Rectal smooth muscle tissue (tissue), 1 donor: ENCODE data around the gene MPP3.

ENCODE experiments used
- H3K27ac ChIP-seq: one replicate; pipeline ENCODE4 v1.7.0; 2013; ENCODE audit warnings: low read depth, low read length, inconsistent platforms
- H3K27me3 ChIP-seq: one replicate; pipeline ENCODE4 v1.7.0; 2013; ENCODE audit warnings: low read length; ENCODE audit not compliant: control insufficient read depth, insufficient read depth
- H3K36me3 ChIP-seq: one replicate; pipeline ENCODE4 v1.7.0; 2013; ENCODE audit warnings: low read length; ENCODE audit not compliant: control insufficient read depth, insufficient read depth
- H3K4me1 ChIP-seq: one replicate; pipeline ENCODE4 v1.7.0; 2013; ENCODE audit warnings: low read length; ENCODE audit not compliant: control insufficient read depth, insufficient read depth
- H3K4me3 ChIP-seq: one replicate; pipeline ENCODE4 v1.7.0; 2013; ENCODE audit warnings: low read length
- H3K9ac ChIP-seq: one replicate; pipeline ENCODE4 v1.7.0; 2013; ENCODE audit warnings: low read length

Gene MPP3

GRCh38 chr17:43840814-43841213 lies 7.9 kb upstream of the MPP3 start:
- H3K9ac ChIP-seq, result no peak overlapping the region
- H3K36me3 ChIP-seq, result no peaks in the 10 kb centered on the region
- no peak overlapping the region for H3K4me3 ChIP-seq
- no peaks in the 10 kb centered on the region for H3K27me3 ChIP-seq
- H3K27ac ChIP-seq, result no peak overlapping the region
- no peaks in the 10 kb centered on the region for H3K4me1 ChIP-seq

GRCh38 chr17:43839670-43840108 lies 6.7 kb upstream of the MPP3 start:
- Histone ChIP-seq H3K9ac (no peak overlapping the region), H3K36me3 (no peaks in the 10 kb centered on the region), H3K27me3 (no peaks in the 10 kb centered on the region), H3K4me3 (no peak overlapping the region), H3K4me1 (no peaks in the 10 kb centered on the region), H3K27ac (no peak overlapping the region)

- Histone ChIP-seq H3K36me3 (no peaks in the 10 kb centered on the region), H3K4me1 (peaks cover 5% of the 10 kb centered on the region), H3K9ac (no peak overlapping the region), H3K27ac (no peak overlapping the region), H3K4me3 (peak overlapping the region; percentile 65), H3K27me3 (no peaks in the 10 kb centered on the region)
These were observed 1.2 kb upstream of the MPP3 start for GRCh38 chr17:43834106-43834505.

GRCh38 chr17:43832168-43832975 lies 574 bp downstream of the MPP3 start:
- peak overlapping the region; percentile 53 for H3K4me3 ChIP-seq
- peak overlapping the region; percentile 16 for H3K27ac ChIP-seq
- no peaks in the 10 kb centered on the region for H3K36me3 ChIP-seq
- no peaks in the 10 kb centered on the region for H3K27me3 ChIP-seq
- H3K4me1 ChIP-seq, result peaks cover 5% of the 10 kb centered on the region
- peak overlapping the region; percentile 24 for H3K9ac ChIP-seq

- peaks cover 5% of the 10 kb centered on the region for H3K4me1 ChIP-seq
- no peak overlapping the region for H3K4me3 ChIP-seq
- no peak overlapping the region for H3K9ac ChIP-seq
- H3K36me3 ChIP-seq, result no peaks in the 10 kb centered on the region
- no peaks in the 10 kb centered on the region for H3K27me3 ChIP-seq
- no peak overlapping the region for H3K27ac ChIP-seq
These were observed 1.3 kb downstream of the MPP3 start for GRCh38 chr17:43831633-43832032.

- Histone ChIP-seq H3K4me3 (no peak overlapping the region), H3K9ac (no peak overlapping the region)
These were observed 2.3 kb downstream of the MPP3 start for GRCh38 chr17:43830510-43831140.

GRCh38 chr17:43829738-43830137 lies 3.2 kb downstream of the MPP3 start:
- Histone ChIP-seq H3K4me3 (no peak overlapping the region), H3K36me3 (no peaks in the 10 kb centered on the region), H3K27ac (no peak overlapping the region), H3K27me3 (no peaks in the 10 kb centered on the region), H3K4me1 (peaks cover 5% of the 10 kb centered on the region), H3K9ac (no peak overlapping the region)

More at GRCh38 chr17:43830510-43831140, 2.3 kb downstream of the MPP3 start:
- Histone ChIP-seq H3K36me3 (no peaks in the 10 kb centered on the region), H3K27me3 (no peaks in the 10 kb centered on the region), H3K27ac (no peak overlapping the region), H3K4me1 (peaks cover 5% of the 10 kb centered on the region)

GRCh38 chr17:43827596-43827995 lies 5.3 kb downstream of the MPP3 start:
- Histone ChIP-seq H3K27ac (no peak overlapping the region), H3K4me1 (peaks cover 6% of the 10 kb centered on the region), H3K27me3 (no peaks in the 10 kb centered on the region), H3K4me3 (no peak overlapping the region), H3K9ac (no peak overlapping the region), H3K36me3 (no peaks in the 10 kb centered on the region)

- Histone ChIP-seq H3K4me1 (peaks cover 6% of the 10 kb centered on the region), H3K9ac (no peak overlapping the region), H3K36me3 (no peaks in the 10 kb centered on the region)
These were observed 6.7 kb downstream of the MPP3 start for GRCh38 chr17:43826206-43826605.

GRCh38 chr17:43825567-43825966 lies 7.4 kb downstream of the MPP3 start:
- Histone ChIP-seq H3K9ac (no peak overlapping the region), H3K36me3 (no peaks in the 10 kb centered on the region), H3K27ac (no peak overlapping the region), H3K4me3 (no peak overlapping the region), H3K27me3 (no peaks in the 10 kb centered on the region), H3K4me1 (peaks cover 6% of the 10 kb centered on the region)

More at GRCh38 chr17:43826206-43826605, 6.7 kb downstream of the MPP3 start:
- no peak overlapping the region for H3K4me3 ChIP-seq
- H3K27ac ChIP-seq, result no peak overlapping the region
- no peaks in the 10 kb centered on the region for H3K27me3 ChIP-seq

GRCh38 chr17:43823350-43824084 lies 9.4 kb downstream of the MPP3 start:
- H3K27ac ChIP-seq, result peak overlapping the region; percentile 56
- H3K36me3 ChIP-seq, result no peaks in the 10 kb centered on the region
- no peak overlapping the region for H3K4me3 ChIP-seq
- H3K4me1 ChIP-seq, result peaks cover 6% of the 10 kb centered on the region
- H3K9ac ChIP-seq, result no peak overlapping the region
- no peaks in the 10 kb centered on the region for H3K27me3 ChIP-seq

- Histone ChIP-seq H3K27me3 (no peaks in the 10 kb centered on the region), H3K36me3 (no peaks in the 10 kb centered on the region), H3K4me1 (peaks cover 6% of the 10 kb centered on the region), H3K27ac (peak overlapping the region; percentile 56), H3K4me3 (no peak overlapping the region), H3K9ac (no peak overlapping the region)
These were observed 10.3 kb downstream of the MPP3 start for GRCh38 chr17:43822570-43823190.
